Measurements from ENCODE around the gene CARTPT.

The CARTPT gene

DNA sequence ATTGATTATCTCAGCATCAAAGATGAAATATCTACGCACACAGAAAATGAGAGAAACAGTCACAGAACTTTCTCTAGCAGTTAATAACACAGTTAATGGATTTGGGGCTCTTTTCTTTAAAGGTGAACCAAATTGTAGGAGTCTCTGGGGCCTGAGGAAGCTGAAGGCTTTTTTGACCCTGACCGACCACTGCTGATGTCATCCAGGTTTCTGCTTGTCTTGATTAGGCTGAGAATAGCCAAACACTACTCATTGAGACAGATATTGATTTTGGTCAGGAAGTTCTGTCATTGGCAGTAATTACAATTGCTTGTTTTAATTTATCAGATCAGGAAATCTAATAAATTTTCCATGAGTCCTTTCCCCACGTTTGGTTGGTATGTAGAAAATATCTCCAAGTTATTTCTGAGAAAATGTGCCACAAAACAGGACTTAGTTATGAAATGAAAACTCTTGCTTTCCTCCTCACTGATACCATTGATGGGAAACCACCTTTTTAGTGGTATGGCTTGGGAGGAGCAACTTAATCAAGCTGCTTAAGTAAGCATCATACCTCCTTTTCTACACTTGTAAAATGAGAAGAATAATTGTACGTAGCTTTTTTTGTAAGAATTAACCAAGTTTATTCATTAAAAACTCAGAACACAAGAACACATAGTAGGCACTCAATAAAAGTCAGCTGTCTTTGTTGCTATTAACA is 19.7 kb downstream of the CARTPT start:
- no peak for DNase-seq

DNA sequence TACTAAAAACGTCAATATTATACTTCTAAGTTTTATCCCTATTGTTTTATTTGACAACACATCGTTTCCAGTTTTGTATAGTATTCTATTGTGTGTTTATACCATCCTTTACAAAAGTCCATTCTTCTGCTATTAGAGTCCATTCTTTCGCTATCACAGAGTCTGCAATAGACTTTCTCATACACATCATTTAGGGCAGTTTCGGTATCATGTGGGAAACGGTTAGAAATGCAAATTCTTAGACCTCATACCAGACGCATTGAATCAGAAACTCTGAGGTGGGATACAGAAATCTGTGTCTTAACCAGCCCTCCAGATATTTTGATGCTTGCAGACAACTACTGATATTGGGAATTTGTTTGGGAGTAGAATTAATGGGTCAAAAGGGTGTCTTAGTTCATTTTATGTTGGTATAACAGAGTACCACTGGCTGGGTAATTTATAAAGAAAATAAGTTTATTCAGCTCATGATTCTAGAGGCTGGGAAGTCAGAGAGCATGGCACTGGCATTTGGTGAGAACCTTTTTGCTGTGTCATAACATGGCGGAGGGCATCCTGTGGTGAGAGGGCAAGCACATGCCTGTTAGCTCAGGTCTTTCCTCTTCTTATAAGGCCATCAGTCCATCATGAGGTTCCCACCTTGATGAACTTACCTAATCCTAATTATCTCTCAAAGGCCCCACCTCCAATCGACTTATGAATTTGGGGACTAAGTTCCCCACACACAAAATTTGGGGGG is 21.1 kb downstream of the CARTPT start:
- no peak for DNase-seq

DNA sequence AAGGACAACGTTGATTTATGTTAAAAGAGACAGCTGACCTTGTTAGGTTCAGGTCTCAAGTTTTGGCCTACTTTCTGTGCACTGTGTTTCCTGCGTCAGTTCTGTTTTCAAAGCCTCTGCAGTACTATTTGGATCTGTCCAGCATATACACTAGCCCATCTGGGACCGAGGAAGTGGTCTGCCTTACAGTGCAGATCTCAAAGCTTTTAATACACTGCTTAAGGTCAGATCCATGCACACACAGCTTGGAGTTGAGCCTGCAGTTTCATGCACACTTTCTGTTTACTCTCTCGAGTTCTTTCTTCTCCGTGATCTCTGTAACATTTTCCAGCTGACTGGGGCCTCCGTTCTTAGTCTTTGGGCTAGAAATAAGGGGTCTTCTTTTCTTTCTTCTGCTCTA is 24.1 kb downstream of the CARTPT start:
- no peak for DNase-seq

DNA sequence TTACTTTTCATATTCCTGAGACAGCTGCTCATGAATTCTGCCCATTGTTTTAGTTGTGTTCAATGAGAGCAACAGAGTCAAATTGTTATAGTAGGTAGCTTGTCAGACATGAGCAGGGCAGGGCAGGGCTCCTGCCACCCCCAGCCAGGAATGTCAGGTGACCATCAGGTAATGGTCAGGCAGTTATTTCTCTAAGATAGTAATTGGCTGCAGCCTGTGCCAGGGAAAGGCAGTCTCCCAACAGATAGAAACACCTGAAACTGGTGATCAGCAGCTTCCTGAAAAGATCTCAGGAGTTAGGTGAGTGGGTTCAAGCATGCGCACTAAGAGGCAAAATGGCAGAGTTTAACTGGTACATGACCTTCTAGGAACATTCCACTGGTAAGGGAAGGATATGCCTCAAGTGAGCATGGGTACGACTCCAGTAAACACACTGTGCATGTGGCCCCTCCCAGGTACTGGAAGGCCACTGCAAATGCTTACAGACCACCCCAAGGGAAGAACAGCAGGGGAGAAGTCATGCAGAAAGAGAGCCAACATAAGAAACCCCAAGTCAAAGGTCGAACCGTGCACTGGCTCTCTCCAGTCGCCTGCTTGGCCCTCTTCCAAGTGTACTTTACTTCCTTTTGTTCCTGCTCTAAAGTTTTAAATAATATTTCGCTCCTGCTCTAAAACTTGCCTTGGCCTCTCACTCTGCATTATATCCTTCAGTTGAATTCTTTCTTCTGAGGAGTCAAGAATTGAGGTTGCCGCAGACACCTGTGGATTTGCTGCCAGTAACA is 25.1 kb downstream of the CARTPT start:
- DNase-seq, result no peak

DNA sequence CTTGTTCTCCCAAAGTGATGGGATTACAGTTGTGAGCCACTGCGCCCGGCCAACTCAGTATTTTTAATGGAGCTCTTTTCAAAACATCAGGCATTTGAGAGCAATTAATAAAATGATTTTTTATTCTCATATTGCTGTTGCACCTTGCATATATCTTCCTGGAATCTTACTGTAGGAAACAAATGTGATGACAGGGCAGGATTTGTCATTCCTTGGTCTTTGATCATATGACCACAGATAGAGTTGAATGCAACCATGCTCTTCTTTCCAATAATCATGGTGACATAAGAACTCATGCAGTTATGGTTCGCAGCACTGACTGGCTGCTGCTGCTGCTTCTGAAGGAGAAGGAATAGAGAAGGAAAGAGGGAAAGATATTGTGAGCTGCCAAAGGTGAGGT is 28.1 kb downstream of the CARTPT start:
- no peak for DNase-seq

DNA sequence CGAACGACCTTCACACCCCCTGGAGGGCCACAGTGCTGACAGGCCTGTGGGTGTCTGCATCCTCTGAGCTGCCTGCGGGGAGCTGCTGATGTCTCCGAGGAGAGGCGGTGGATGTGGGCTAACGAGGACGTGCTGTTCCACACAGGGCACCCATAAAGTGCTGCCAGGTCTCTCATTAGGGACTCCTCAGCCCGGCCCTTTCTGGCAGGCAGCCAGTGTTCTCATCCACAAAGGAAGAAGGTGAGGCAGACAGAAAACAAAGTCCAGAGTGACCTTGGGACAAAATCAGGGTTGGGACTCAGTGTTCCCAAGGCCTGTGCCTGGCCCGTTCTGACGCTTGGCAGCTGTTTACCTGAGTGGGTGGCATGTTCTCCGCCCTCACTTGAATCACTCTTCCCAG is 29.3 kb downstream of the CARTPT start:
- no peak for DNase-seq

DNA sequence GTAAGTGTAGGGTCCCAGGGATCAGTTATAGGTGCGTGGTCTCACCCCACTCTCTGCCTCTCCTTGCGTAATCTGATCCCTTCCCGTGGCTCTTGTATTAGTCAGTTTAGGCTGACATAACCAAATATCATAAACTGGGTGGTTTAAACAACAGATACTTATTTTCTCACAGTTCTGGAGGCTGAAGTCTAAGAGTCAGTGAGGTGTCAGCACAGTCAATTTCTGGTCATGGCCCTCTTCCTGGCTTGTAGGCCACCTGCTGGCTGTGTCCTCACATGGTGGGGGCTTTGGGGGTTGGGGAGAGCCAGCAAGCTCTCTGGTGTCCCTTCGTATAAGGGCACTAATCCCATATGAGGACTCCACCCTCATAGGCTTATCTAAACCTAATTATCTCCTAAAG is 32.3 kb downstream of the CARTPT start:
- no peak for DNase-seq

DNA sequence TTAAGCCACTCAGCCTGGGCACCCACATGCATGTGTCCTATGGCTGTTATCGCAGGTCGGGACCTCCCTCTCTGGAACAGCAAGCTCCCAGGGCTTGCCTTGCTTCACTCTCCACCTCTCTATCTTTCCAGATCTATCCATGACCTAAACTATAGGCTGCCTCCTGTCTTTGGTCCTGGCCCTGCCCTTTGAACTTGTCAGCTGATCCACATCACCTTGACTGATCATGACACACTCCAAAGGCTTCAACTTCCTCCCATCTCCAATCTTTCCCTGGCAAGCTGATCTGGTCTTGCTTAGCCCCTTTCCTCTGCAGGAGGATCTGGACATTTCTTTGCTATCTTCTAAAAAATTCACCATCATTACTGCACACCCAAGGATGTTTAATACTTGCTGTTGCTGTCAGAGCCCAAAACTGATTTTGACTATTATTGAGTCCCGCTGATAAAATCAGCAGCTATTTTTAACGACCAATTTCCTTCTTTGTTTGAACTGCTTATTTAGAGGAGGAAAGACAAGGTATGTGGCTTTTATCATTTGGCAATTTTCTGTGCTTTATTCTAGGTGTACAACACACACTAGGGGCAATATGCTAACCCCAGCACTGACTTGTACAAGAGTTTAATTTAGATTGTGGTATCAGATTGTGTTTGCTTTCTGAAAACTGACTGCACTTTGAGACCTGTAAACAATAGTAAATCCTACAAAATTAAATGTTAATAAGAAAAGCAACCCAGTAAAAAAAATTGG is 33.5 kb downstream of the CARTPT start:
- no peak for DNase-seq

DNA sequence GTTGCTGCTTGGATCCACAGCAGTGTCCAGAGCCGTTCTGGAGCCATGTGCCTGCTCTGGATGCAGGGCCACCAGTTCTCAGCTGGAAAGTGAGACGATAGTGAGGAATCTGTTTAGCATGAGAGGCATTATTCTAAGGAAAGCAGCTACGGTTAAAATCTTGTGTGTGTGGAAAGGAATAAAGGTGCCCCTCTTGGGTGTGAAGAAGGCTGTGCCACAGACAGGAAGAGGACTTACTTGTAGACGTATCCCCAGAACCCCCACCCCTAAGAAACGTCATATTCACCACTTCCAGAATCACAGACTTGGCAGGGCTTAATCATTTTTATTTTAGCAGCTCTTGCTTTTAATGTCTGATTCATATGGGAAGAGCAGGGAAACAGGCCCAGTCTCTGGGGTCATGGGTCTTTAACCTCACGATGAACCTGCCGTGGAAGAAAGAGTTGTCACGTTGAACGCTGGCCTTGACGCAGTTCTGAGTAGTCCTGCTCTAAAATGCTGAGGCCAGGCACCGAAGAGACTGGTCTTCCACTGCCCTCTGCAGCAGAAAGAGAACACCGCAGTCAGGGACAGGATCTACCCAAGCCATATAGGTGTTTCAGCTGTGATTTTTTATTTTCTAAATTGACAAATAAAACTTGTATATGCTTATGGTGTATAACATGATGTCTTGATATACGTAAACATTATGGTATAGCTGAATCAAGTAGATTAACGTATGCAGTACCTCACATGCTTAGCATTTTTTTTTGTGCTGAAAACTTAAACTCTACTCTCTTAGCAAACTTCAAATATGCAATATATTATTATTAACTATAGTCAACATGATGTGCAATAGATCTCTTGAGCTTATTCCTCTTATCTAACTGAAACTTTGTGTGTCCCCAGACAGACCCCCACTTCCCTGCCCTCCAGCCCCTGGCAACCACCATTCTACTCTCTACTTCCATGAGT is 38.8 kb downstream of the CARTPT start:
- DNase-seq, result peak; percentile 22 to 38

DNA sequence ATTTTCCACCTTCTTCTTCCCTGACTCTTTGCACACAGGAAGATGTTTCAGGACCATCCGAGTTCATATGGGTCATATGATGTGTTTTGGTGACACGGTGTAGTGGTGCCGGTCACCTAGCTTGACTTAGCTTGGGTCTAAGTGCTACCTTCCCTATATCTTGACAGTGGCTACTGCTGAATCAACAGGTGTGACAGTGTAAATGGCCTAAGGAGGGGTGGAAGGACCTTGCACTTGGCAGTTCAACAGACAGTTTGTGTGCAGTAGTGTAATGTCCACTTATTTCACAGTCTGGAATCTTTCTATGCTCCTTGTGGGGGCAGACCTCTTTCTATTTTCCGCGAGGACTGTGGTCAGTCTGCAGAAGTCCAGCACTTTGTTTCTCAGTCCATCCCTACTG is 43.8 kb downstream of the CARTPT start:
- no peak for DNase-seq

DNA sequence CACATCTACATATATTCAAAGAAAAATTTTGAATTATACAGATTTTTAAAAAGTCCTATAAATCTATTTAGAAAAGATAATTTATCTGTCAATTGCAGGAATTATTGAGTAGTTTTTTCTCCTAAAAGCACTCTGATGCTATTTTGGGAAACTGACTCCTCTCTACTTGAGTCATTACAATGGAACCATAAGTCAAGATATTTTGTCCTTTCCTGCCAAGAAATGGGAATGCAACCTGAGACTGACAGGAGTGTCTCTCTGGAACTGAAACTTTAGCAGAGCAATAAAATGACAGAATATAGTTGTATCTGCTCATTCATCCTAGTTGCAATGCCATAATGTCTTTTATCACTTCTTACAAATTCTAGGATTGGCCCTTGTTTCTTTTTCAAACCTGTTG is 48.6 kb downstream of the CARTPT start:
- DNase-seq, result no peak

DNA sequence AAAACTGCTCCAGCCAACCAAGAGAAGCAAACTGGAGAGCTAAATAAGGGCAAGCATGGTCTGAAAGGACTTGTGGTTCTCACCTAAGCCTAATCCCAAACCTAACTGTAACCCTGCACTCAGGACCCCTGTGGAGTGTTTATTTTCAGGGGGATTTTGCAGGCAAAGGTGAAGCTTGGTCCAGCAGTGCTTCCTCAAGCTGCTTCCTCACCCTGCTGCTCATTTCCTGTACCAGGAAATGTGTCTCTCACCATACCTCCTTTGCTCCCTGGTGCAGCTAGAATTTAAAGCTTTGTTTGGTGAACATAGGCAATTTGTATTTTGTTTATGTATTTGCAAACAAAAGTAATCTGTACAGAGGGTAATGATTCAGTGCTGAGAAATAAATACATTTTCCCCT is 50.2 kb downstream of the CARTPT start:
- DNase-seq, result no peak

DNA sequence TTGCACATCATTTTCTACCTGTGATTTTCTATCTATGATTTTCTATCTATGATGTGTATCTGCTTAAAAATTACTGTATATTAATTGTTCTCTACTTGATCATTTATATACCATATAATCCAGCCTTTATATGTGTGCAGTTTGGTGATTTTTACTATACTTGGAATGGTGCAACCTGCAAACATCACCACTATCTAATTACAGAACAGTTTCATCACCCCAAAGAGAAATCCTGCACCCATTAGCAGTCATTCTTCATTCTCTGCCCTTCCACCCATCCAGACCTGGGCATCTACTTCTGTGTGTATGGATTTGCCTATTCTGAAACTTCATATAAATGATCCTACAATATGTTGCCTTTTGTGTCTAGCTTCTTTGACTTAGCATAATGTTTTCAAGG is 51.3 kb downstream of the CARTPT start:
- no peak for DNase-seq
